ENCODE data around the gene GOT1. TPM values are rescaled to one million over a fixed set of nuclear protein-coding genes. Genes with fewer than 3 reads are reported as not detected.

The GOT1 gene
- total RNA-seq, 1 experiment from 2014 or later = 65.7 TPM

GRCh38 chr10:99432881-99433280, 2.5 kb upstream of the GOT1 start:
- intact Hi-C loops (cut with micrococcal nuclease; ENCODE audit: unreplicated experiment) = no loop called here
- no TSS peak for BruUV-seq (replicated peaks)
- ChIA-PET CTCF (no interaction called here), POLR2A (ENCODE audit: low non-redundant PET) (no interaction called here)
- peaks cover 13% of the 10 kb centered on the region for H3K4me1 ChIP-seq (ENCODE audit: insufficient read depth, low read length, poor library complexity, severe bottlenecking)
- no peak for DNase-seq (ENCODE audit: low spot score)
- no peaks in the 10 kb centered on the region for H3K27me3 ChIP-seq (replicated peaks; ENCODE audit: insufficient read depth, low read depth, low read length, poor library complexity)
- H3K4me3 ChIP-seq (ENCODE audit: low read depth, low read length, poor library complexity, severe bottlenecking) = no peak overlapping the region
- no peaks in the 10 kb centered on the region for H3K9me3 ChIP-seq (ENCODE audit: low read depth, low read length, poor library complexity, severe bottlenecking)
- H3K27ac ChIP-seq (ENCODE audit: low read depth, low read length, poor library complexity, severe bottlenecking) = no peak overlapping the region
- H3K36me3 ChIP-seq (ENCODE audit: insufficient read depth, low read length, poor library complexity, severe bottlenecking) = no peaks in the 10 kb centered on the region
- TF ChIP-seq EZH2 (IDR thresholded peaks at IDR 0.05; ENCODE audit: borderline replicate concordance, low read depth, low read length, poor library complexity, severe bottlenecking) = no peak
- no peak for TF ChIP-seq CTCF (conservative IDR thresholded peaks at IDR 0.05; ENCODE audit: low read depth, low read length)

GRCh38 chr10:99432047-99432446, 1.6 kb upstream of the GOT1 start:
- POLR2A ChIA-PET (ENCODE audit: low non-redundant PET) = interaction anchor here (0.6 kb wide), 1 partner anchor 300 kb away, joined by 15 read pairs; the partner anchor contains the start of genes COX15 and CUTC
- no peak for TF ChIP-seq CTCF (conservative IDR thresholded peaks at IDR 0.05; ENCODE audit: low read depth, low read length)
- no peak for TF ChIP-seq EZH2 (IDR thresholded peaks at IDR 0.05; ENCODE audit: borderline replicate concordance, low read depth, low read length, poor library complexity, severe bottlenecking)
- Histone ChIP-seq H3K4me3 (ENCODE audit: low read depth, low read length, poor library complexity, severe bottlenecking) (peak overlapping the region; percentile 97), H3K36me3 (ENCODE audit: insufficient read depth, low read length, poor library complexity, severe bottlenecking) (no peaks in the 10 kb centered on the region), H3K27ac (ENCODE audit: low read depth, low read length, poor library complexity, severe bottlenecking) (no peak overlapping the region), H3K4me1 (ENCODE audit: insufficient read depth, low read length, poor library complexity, severe bottlenecking) (peaks cover 13% of the 10 kb centered on the region), H3K9me3 (ENCODE audit: low read depth, low read length, poor library complexity, severe bottlenecking) (no peaks in the 10 kb centered on the region), H3K27me3 (replicated peaks; ENCODE audit: insufficient read depth, low read depth, low read length, poor library complexity) (no peaks in the 10 kb centered on the region)
- BruUV-seq (replicated peaks) = no TSS peak
- CTCF ChIA-PET = no interaction called here
- intact Hi-C loops (cut with micrococcal nuclease; ENCODE audit: unreplicated experiment) = no loop called here
- no peak for DNase-seq (ENCODE audit: low spot score)

GRCh38 chr10:99431190-99431760, 851 bp upstream of the GOT1 start:
- Histone ChIP-seq H3K27ac (ENCODE audit: low read depth, low read length, poor library complexity, severe bottlenecking) (peak overlapping the region; percentile 95), H3K27me3 (replicated peaks; ENCODE audit: insufficient read depth, low read depth, low read length, poor library complexity) (no peaks in the 10 kb centered on the region), H3K36me3 (ENCODE audit: insufficient read depth, low read length, poor library complexity, severe bottlenecking) (no peaks in the 10 kb centered on the region), H3K4me3 (ENCODE audit: low read depth, low read length, poor library complexity, severe bottlenecking) (peak overlapping the region; percentile 97), H3K9me3 (ENCODE audit: low read depth, low read length, poor library complexity, severe bottlenecking) (no peaks in the 10 kb centered on the region), H3K4me1 (ENCODE audit: insufficient read depth, low read length, poor library complexity, severe bottlenecking) (peaks cover 13% of the 10 kb centered on the region)
- TF ChIP-seq EZH2 (IDR thresholded peaks at IDR 0.05; ENCODE audit: borderline replicate concordance, low read depth, low read length, poor library complexity, severe bottlenecking) (no peak), CTCF (conservative IDR thresholded peaks at IDR 0.05; ENCODE audit: low read depth, low read length) (no peak)
- intact Hi-C loops (cut with micrococcal nuclease; ENCODE audit: unreplicated experiment) = no loop called here
- ChIA-PET POLR2A (ENCODE audit: low non-redundant PET) (interaction anchor here (0.6 kb wide), 1 partner anchor 301 kb away, joined by 15 read pairs; the partner anchor contains the start of genes COX15 and CUTC), CTCF (interaction anchor here (0.6 to 1.0 kb wide), 3 partner anchors 180 to 1415 kb away, joined by 3 to 4 read pairs (median 3); no protein-coding TSS in a partner anchor)
- peak; percentile 18 for DNase-seq (ENCODE audit: low spot score)
- BruUV-seq (replicated peaks) = no TSS peak

Data from A673 (cell line).